Stimulated activated CD4-positive, alpha-beta T cell treated with anti-CD3 and anti-CD28 coated beads, Interleukin-15, amount 100 ng/mL, for 48 hours (primary cell): Measurements from ENCODE around the gene MCCD1.
"Not testable (repeated sequence)": the region's sequence is repeated elsewhere in the genome, so short reads cannot be mapped to it uniquely, and the experiment has no call there.

Experiments used
- DNase-seq, 2 donors: peaks; one replicate each; pipeline ENCODE4 v3.0.0-alpha.2; 2020; ENCODE audit warnings: low read depth in 2 of 2

The MCCD1 gene

DNA sequence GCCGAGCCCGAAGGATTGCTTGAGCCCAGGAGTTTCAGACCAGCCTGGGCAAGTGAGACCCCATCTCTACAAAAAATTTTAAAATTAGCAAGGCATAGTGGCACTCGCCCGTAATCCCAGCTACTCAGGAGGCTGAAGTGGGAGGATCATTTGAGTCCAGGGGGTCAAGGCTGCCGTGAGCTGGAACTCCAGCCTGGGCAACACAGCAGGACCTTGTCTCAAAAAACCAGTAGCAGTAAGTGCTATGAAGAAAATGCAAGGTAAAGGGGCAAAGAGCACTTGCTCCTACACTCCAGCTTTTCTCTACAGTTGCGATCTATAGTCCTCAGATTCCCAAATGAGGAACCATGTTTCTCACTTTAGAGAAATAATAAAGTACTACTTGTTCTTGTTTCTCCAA is 14.9 kb downstream of the MCCD1 start:
- no peak for DNase-seq

- no peak for DNase-seq
Measured at GRCh38 chr6:31544676-31545075, 15.9 kb downstream of the MCCD1 start.

DNA sequence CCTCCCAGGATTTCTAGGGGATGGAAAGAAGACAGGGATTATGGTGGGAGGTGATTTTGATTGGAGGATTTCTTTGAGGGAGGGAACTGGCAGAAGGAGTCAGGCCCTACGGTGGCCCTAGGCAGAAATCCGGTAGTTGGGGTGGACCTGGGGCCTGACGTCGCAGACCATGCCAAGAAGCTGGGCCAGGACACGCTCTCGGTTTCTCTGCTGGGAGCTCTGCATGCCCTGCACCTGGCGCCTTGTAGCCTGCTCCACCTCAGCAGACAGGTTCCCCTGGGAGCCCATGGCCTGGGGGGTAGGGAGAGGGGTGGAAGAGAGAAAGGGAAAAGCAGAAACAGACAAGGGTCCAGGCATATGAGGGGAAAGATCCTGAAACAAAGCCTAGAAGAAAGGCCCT is 16.5 kb downstream of the MCCD1 start:
- no peak for DNase-seq

- peak; percentile 83 to 88 for DNase-seq
Measured at GRCh38 chr6:31546339-31546957, 17.7 kb downstream of the MCCD1 start, which contains the start of gene ATP6V1G2. TSS of gene ATP6V1G2 (minus strand) at chr6:31546608. CDS start at chr6:31546559, 49 bp downstream.

GRCh38 chr6:31546958-31547726 is 18.4 kb downstream of the MCCD1 start, which contains the start of gene NFKBIL1:
TSS of gene NFKBIL1 (plus strand) at chr6:31547608. CDS start at chr6:31547695, 87 bp downstream.
- DNase-seq, result peak; percentile 89 to 90

DNA sequence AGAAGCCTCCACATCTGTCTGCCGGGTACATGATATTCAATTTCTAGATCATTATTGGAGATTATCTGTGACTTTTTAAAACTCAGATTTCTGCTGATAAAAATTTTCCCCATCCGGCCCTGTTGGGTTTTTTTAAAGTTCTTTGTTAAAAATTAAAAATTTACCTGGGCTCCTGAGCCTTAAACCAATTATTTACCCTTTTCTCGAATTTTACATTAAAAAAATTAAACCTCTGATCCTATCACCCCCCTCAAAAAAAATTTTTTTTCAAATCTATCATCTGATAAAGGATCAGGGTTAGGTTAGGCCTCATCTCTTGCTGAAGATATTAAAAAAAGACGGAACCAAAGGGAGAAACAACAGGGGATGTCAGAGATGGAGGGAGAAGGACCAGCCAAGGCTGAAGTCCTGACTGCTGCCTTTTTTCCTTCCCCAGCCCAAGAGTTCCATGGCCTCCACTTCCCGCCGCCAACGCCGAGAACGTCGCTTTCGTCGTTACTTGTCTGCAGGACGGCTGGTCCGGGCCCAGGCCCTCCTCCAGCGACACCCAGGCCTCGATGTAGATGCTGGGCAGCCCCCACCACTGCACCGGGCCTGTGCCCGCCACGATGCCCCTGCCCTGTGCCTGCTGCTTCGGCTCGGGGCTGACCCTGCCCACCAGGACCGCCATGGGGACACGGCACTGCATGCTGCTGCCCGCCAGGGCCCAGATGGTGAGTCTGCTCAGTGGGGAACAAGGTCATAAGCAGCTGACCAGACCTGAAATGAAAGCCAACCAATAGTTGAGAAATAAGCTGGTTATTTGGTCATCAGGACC is 19.2 kb downstream of the MCCD1 start:
- no peak for DNase-seq

DNA sequence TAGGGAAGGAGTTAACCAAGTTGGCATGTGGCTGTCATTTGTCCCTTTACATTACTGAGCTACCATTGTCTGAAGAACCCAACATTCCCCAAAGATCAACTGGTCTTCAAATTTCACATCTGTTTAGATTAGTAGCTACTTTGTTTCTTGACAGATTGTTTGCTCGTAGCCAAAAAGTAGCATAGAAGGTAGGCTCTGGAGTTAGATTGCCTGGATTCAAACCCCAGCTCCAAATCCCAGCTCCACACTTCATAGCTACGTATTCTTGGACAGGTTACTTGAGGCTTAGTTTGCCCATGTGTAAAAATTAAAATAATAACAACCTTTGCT is 19.7 kb downstream of the MCCD1 start:
- no peak for DNase-seq

GRCh38 chr6:31551371-31551770 is 22.6 kb downstream of the MCCD1 start:
- not testable (repeated sequence) for DNase-seq

DNA sequence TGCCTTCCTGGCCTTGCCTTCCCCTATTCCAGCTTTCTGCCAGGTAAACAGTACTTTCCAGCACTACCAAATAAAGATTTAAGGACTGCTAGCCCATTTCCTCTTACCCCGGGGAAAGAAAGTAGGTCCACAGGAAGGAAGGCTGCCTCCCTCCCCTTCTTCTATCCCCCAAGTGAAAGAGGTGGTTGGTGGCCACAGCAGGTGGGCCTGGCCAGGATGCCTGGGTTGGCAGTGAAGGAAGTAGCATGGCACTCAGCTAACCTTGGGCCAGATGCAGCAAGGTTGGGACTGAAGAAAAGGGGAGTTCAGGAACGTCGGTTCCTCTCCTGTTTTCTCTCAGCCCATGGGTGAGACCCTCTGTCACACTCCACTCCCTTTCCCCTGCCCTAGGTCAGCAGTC is 27.5 kb downstream of the MCCD1 start:
- no peak for DNase-seq

DNA sequence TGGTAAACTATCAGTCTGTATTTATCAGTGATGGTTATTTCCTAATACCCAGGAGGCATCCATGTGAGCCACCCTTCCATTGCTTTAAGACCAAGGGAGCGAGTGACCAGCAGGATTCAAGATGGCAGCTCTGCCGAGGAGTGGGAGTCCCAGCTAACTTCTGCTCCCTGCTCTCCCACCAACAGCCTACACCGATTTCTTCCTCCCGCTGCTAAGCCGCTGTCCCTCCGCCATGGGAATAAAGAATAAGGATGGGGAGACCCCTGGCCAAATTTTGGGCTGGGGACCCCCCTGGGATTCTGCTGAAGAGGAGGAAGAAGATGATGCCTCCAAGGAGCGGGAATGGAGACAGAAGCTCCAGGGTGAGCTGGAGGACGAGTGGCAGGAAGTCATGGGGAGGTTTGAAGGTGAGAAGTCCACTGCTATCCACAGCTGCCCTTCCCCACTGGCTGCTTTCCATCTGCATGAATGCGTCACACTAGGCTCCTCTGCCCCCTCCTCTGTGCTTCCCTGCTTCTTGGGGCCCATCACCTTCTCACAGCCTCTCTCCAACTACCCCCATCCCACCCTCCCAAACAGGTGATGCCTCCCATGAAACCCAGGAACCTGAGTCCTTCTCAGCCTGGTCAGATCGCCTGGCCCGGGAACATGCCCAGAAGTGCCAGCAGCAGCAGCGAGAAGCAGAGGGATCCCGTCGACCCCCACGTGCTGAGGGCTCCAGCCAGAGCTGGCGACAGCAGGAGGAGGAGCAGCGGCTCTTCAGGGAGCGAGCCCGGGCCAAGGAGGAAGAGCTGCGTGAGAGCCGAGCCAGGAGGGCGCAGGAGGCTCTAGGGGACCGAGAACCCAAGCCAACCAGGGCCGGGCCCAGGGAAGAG is 28.9 kb downstream of the MCCD1 start:
- DNase-seq, result no peak

GRCh38 chr6:31558318-31558625 is 29.5 kb downstream of the MCCD1 start:
- no peak for DNase-seq

DNA sequence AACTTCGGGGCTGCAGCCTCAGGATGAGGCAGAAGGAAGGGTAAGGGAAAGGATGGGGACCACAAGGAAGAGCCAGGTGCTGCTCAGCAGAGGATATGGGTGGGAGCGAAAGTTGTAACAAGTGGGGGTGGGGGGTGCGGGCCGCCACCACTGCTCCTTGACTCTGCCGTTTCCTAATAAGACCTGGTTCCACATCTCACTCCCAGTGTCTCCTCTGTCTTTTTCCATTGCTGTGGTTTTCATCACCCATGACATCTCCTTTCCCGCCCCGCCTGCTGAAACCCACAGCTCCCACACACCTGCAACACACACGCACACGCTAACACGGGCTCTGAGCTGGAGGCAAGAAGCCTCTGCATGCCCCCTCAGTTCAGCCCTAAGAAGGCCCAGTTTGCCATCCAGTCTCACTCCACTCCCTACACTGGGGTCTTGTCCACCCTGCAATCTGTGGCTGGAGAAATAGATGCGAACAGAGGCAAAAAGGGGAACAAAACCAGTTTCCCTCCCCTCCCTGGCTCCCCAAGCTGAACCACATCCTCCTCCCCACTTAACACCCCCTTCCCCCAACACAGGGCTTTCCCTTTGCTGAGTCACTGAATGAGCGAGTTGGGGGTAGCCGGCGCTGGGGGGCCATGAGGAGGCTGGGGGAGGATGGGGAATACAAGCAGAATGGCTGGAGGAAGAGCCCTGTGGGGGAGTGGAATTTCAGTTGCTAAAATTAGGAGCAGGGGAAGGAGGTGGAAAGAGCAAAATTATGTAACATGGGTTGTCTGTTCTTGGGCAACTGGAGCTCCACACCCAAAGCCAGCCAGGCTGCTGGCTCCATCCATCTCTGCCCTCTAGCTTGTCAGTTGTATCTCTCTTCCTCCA is 30.1 kb downstream of the MCCD1 start:
- peak in 1 of 2 donors; percentile 61 for DNase-seq

DNA sequence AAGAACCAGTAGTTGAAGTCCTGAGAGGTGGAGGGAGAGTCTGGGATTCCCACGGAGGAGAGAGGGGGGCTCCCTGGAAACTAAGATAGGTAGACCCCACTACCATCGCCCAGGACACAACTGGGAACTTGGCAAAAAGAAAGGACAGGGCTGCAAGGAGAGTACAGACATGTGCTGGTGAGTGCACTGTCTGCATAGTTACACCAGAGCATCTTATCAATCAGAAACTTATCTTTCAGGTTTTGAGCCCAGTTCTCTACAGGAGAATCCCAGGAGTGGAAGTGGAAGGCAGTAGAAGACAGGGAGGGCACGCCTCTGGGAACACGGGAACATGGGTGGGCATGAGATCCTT is 30.8 kb downstream of the MCCD1 start:
- no peak for DNase-seq

DNA sequence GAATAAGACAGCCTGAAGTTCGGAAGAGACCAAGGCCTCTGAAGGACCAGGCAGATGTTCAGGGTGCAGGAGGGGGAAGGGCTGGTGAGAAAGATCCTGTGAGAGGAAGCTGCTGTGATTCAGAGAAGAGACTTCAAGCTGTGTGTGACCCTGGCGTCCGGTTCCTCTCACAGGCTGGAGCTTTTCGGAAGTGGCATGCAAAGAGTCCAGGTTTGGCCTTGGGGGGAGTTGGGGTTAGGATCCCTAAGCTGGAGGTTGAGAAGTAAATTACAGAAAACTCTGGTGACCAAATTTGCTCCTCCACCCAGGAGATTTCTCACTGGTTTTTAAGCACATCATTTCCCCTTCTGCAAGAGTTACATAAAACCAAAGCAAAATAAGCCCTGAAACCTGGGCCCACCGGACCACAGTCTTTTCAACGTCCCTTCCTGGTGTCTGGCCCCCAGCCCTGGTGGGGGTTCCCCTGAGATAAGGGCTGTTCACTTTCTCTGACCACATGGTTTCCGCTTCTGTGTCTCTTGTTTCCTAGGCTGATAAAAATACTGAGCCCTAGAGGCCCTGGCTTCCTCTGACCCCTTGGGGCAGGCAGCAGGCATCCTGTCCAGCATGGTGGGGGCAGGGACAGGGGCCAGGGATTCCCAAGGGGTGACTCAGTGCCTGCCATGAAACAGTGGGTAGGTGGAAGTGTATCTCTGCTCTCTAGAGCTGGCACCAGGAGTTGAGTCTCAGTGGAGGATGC is 31.4 kb downstream of the MCCD1 start:
- peak in 1 of 2 donors; percentile 38 for DNase-seq

- no peak for DNase-seq
Measured at GRCh38 chr6:31560697-31561058, 31.9 kb downstream of the MCCD1 start.

GRCh38 chr6:31567531-31568370 is 39.0 kb downstream of the MCCD1 start:
- no peak for DNase-seq

DNA sequence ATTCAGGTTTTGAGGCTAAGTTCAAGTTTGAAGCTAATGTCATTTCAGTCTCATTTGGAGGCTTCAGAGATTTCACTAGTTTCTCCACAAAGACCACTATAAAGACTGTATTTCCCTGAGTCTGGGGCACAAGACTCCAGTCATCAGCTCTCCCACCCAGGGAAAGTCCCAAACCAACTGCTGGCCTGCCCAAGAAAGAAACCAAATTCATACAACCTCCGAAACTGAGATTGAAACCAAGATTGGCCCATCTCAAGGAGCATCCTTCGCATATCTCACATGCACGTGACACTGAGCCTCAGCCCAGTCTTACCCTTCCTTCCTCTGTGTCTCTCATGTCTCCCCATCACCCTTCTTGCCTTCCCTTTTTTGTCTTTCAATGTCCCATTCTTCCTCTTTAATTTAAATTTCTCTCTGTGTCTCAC is 39.8 kb downstream of the MCCD1 start:
- DNase-seq, result peak in 1 of 2 donors; percentile 69

GRCh38 chr6:31569861-31570536 is 41.2 kb downstream of the MCCD1 start:
- no peak for DNase-seq
